HepG2 (cell line): ENCODE data around the gene MON1A.
A peak's percentile ranks its signal among the peaks of the same experiment; 100 is the strongest.

Experiments used
- JUND ChIP-seq: sonication (generic); formaldehyde crosslinking; IDR thresholded peaks from 2 replicates; pipeline ENCODE4 v1.8.0; 2022; ENCODE audit warnings: mild to moderate bottlenecking, missing genetic modification reagents
- MTA1 ChIP-seq: sonication (generic); formaldehyde crosslinking; IDR thresholded peaks from 2 replicates; pipeline ENCODE4 v1.4.0; 2020; ENCODE audit warnings: missing genetic modification reagents, mild to moderate bottlenecking, borderline replicate concordance
- RXRA ChIP-seq: sonication (generic); formaldehyde crosslinking; IDR thresholded peaks from 2 replicates; pipeline ENCODE4 v1.5.1; 2020; ENCODE audit warnings: missing genetic modification reagents
- YY1 ChIP-seq: IDR thresholded peaks from 2 replicates; pipeline ENCODE4 v1.6.1; 2011; ENCODE audit warnings: low read length, low read depth, moderate library complexity, mild to moderate bottlenecking; ENCODE audit not compliant: insufficient read depth, insufficient replicate concordance
- ZFX ChIP-seq: sonication (generic); formaldehyde crosslinking; IDR thresholded peaks from 2 replicates; pipeline ENCODE4 v1.4.0; 2020; ENCODE audit warnings: mild to moderate bottlenecking, low read depth, missing genetic modification reagents, moderate library complexity
- ZNF292 ChIP-seq: sonication (generic); formaldehyde crosslinking; IDR thresholded peaks from 2 replicates; pipeline ENCODE4 v1.8.1; 2022; ENCODE audit warnings: mild to moderate bottlenecking, low read depth, missing genetic modification reagents, borderline replicate concordance

GRCh38 chr3:49929291-49930167 lies at the start of gene MON1A:
- TF ChIP-seq ZNF292 (CRISPR knock-in tag) (peak; percentile 35; the same call in 1 of the 2 replicates), MTA1 (CRISPR knock-in tag) (peak; percentile 73; the same call in 1 of the 2 replicates), RXRA (CRISPR knock-in tag) (no peak; the same call in none of the 2 replicates), JUND (peak; percentile 18; the same call in 1 of the 2 replicates), ZFX (CRISPR knock-in tag) (peak; percentile 98), YY1 (peak; percentile 82)
